HepG2 (cell line): ENCODE measurements around the gene HOXA6. TPM values are rescaled to one million over a fixed set of nuclear protein-coding genes. Genes with fewer than 3 reads are reported as not detected.

Experiments used
- ATF6 ChIP-seq: sonication (generic); formaldehyde crosslinking; conservative IDR thresholded peaks from 2 replicates; pipeline ENCODE4 v1.4.0; 2020; ENCODE audit warnings: missing genetic modification reagents
- BCL6 ChIP-seq: IDR thresholded peaks from 2 replicates; pipeline ENCODE4 v1.6.1; 2016; ENCODE audit warnings: missing genetic modification reagents, missing compliant biosample characterization
- DR1 ChIP-seq: sonication (generic); formaldehyde crosslinking; IDR thresholded peaks from 2 replicates; pipeline ENCODE4 v1.8.0; 2021; ENCODE audit warnings: mild to moderate bottlenecking, missing genetic modification reagents, inconsistent platforms
- E2F5 ChIP-seq: sonication (generic); formaldehyde crosslinking; conservative IDR thresholded peaks from 2 replicates; pipeline ENCODE4 v1.4.0; 2020; ENCODE audit warnings: missing genetic modification reagents
- HHEX ChIP-seq: IDR thresholded peaks from 2 replicates; pipeline ENCODE4 v1.6.1; 2016; ENCODE audit warnings: control low read depth
- IKZF4 ChIP-seq: sonication (generic); formaldehyde crosslinking; IDR thresholded peaks from 2 replicates; pipeline ENCODE4 v1.5.1; 2020; ENCODE audit warnings: borderline replicate concordance, mild to moderate bottlenecking, low read depth, missing genetic modification reagents; ENCODE audit errors: not compliant biosample characterization
- MED1 ChIP-seq: sonication (generic); formaldehyde crosslinking; IDR thresholded peaks from 2 replicates; pipeline ENCODE4 v1.4.0; 2020; ENCODE audit warnings: missing genetic modification reagents
- MED8 ChIP-seq: sonication (generic); formaldehyde crosslinking; IDR thresholded peaks from 2 replicates; pipeline ENCODE4 v1.8.1; 2023; ENCODE audit warnings: mild to moderate bottlenecking, missing genetic modification reagents; ENCODE audit not compliant: insufficient replicate concordance
- NPAS2 ChIP-seq: sonication (generic); formaldehyde crosslinking; IDR thresholded peaks from 2 replicates; pipeline ENCODE4 v1.8.0; 2022; ENCODE audit warnings: mild to moderate bottlenecking, missing genetic modification reagents, borderline replicate concordance
- POLR2AphosphoS5 ChIP-seq: IDR thresholded peaks from 2 replicates; pipeline ENCODE4 v1.6.1; 2012; ENCODE audit warnings: low read depth, low read length
- SIX4 ChIP-seq: sonication (generic); formaldehyde crosslinking; IDR thresholded peaks from 2 replicates; pipeline ENCODE4 v1.4.0; 2020; ENCODE audit warnings: missing genetic modification reagents
- THAP11 ChIP-seq: IDR thresholded peaks from 2 replicates; pipeline ENCODE4 v1.6.1; 2016; ENCODE audit warnings: missing biosample characterization, missing genetic modification reagents
- ZBTB1 ChIP-seq: sonication (generic); formaldehyde crosslinking; IDR thresholded peaks from 2 replicates; pipeline ENCODE4 v1.4.0; 2020; ENCODE audit warnings: missing genetic modification reagents, borderline replicate concordance
- ZBTB3 ChIP-seq: sonication (generic); formaldehyde crosslinking; IDR thresholded peaks from 2 replicates; pipeline ENCODE4 v1.4.0; 2020; ENCODE audit warnings: low read depth, mild to moderate bottlenecking, moderate library complexity, missing genetic modification reagents, borderline replicate concordance
- ZKSCAN8 ChIP-seq: IDR thresholded peaks from 2 replicates; pipeline ENCODE4 v1.6.1; 2016; ENCODE audit warnings: borderline replicate concordance, missing genetic modification reagents, missing compliant biosample characterization
- ZNF136 ChIP-seq: sonication (generic); formaldehyde crosslinking; IDR thresholded peaks from 2 replicates; pipeline ENCODE4 v1.8.1; 2022; ENCODE audit warnings: low read depth, mild to moderate bottlenecking, moderate library complexity, missing genetic modification reagents
- ZNF138 ChIP-seq: sonication (generic); formaldehyde crosslinking; IDR thresholded peaks from 2 replicates; pipeline ENCODE4 v1.5.0; 2020; ENCODE audit warnings: mild to moderate bottlenecking, low read depth, missing genetic modification reagents
- ZNF20 ChIP-seq: sonication (generic); formaldehyde crosslinking; IDR thresholded peaks from 2 replicates; pipeline ENCODE4 v1.4.0; 2020; ENCODE audit warnings: mild to moderate bottlenecking, moderate library complexity, missing genetic modification reagents
- ZNF207 ChIP-seq: fragments of 450-650 bp; IDR thresholded peaks from 2 replicates; pipeline ENCODE4 v1.6.1; 2016; ENCODE audit warnings: antibody characterized with exemption, borderline replicate concordance
- ZNF567 ChIP-seq: sonication (generic); formaldehyde crosslinking; IDR thresholded peaks from 2 replicates; pipeline ENCODE4 v1.8.1; 2023; ENCODE audit warnings: mild to moderate bottlenecking, missing genetic modification reagents, borderline replicate concordance
- ZNF615 ChIP-seq: sonication (generic); formaldehyde crosslinking; IDR thresholded peaks from 2 replicates; pipeline ENCODE4 v1.5.0; 2020; ENCODE audit warnings: mild to moderate bottlenecking, missing genetic modification reagents, borderline replicate concordance
- ZNF703 ChIP-seq: sonication (generic); formaldehyde crosslinking; IDR thresholded peaks from 2 replicates; pipeline ENCODE4 v1.5.1; 2020; ENCODE audit warnings: missing genetic modification reagents, mild to moderate bottlenecking, moderate library complexity, borderline replicate concordance
- polyA plus RNA-seq, 8 experiments: library from polyadenylated mRNA; depleted of rRNA in 3 of 8; stranded (reverse) in 7 of 8; unstranded in 1 of 8; fragments of >200 nt; fragmentation: Illumina TruSeq in 4 of 8; extraction: Trizol in 4 of 8; gene quantifications; 2 replicates each; pipeline versions ENCODE4 v1.2.1 to v1.2.3, GENCODE V29; 2011 to 2016; ENCODE audit warnings: low read depth in 4 of 8, missing spikeins in 1 of 8, mixed read lengths in 1 of 8; ENCODE audit not compliant: insufficient read depth in 1 of 8
- total RNA-seq, 5 experiments: library from RNA; depleted of rRNA; stranded (reverse); fragments of >200 nt; fragmentation: Illumina TruSeq; extraction: Trizol; gene quantifications; 2 replicates each; pipeline ENCODE4 v1.2.3, GENCODE V29; 2016; ENCODE audit warnings: low read depth in 1 of 5
- TF ChIP-seq, protein P1 (sequence below): sonication (generic); formaldehyde crosslinking; IDR thresholded peaks from 2 replicates; pipeline ENCODE4 v1.8.1; 2023; ENCODE audit warnings: mild to moderate bottlenecking, missing genetic modification reagents
- TF ChIP-seq, protein P2 (sequence below): sonication (generic); formaldehyde crosslinking; IDR thresholded peaks from 2 replicates; pipeline ENCODE4 v1.8.1; 2022; ENCODE audit warnings: low read depth, mild to moderate bottlenecking, missing genetic modification reagents

Gene HOXA6
- total and polyA plus RNA-seq, 2 of the 13 experiments (the other 11 are each of a cell fraction or from before 2014, with no cell fraction given) = 1.3 to 1.5 TPM

- TF ChIP-seq ATF6 (CRISPR knock-in tag) (no peak), THAP11 (CRISPR knock-in tag) (peak; percentile 44; the same call in 1 of the 2 replicates), NPAS2 (CRISPR knock-in tag) (no peak), MED1 (CRISPR knock-in tag) (peak; percentile 68), E2F5 (CRISPR knock-in tag) (no peak), ZNF207 (no peak), DR1 (CRISPR knock-in tag) (peak; percentile 80; the same call in 1 of the 2 replicates), IKZF4 (CRISPR knock-in tag) (no peak), MED8 (CRISPR knock-in tag) (peak; percentile 87), ZBTB3 (CRISPR knock-in tag) (0 out of 2 replicates have a peak, but pooled peaks have one; percentile 44), ZNF703 (CRISPR knock-in tag) (no peak), ZKSCAN8 (CRISPR knock-in tag) (no peak; the same call in 1 of the 2 replicates), ZNF567 (CRISPR knock-in tag) (no peak), POLR2AphosphoS5 (peak; percentile 93), ZNF615 (CRISPR knock-in tag) (no peak), ZNF20 (CRISPR knock-in tag) (no peak), ZNF136 (CRISPR knock-in tag) (no peak), HHEX (CRISPR knock-in tag) (no peak), BCL6 (peak; percentile 98), ZNF138 (CRISPR knock-in tag) (no peak), ZBTB1 (CRISPR knock-in tag) (no peak), SIX4 (CRISPR knock-in tag) (no peak)
- TF ChIP-seq, protein P1, sequence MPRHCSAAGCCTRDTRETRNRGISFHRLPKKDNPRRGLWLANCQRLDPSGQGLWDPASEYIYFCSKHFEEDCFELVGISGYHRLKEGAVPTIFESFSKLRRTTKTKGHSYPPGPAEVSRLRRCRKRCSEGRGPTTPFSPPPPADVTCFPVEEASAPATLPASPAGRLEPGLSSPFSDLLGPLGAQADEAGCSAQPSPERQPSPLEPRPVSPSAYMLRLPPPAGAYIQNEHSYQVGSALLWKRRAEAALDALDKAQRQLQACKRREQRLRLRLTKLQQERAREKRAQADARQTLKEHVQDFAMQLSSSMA (CRISPR knock-in tag) = 0 out of 2 replicates have a peak, but pooled peaks have one; percentile 53
- TF ChIP-seq, protein P2, sequence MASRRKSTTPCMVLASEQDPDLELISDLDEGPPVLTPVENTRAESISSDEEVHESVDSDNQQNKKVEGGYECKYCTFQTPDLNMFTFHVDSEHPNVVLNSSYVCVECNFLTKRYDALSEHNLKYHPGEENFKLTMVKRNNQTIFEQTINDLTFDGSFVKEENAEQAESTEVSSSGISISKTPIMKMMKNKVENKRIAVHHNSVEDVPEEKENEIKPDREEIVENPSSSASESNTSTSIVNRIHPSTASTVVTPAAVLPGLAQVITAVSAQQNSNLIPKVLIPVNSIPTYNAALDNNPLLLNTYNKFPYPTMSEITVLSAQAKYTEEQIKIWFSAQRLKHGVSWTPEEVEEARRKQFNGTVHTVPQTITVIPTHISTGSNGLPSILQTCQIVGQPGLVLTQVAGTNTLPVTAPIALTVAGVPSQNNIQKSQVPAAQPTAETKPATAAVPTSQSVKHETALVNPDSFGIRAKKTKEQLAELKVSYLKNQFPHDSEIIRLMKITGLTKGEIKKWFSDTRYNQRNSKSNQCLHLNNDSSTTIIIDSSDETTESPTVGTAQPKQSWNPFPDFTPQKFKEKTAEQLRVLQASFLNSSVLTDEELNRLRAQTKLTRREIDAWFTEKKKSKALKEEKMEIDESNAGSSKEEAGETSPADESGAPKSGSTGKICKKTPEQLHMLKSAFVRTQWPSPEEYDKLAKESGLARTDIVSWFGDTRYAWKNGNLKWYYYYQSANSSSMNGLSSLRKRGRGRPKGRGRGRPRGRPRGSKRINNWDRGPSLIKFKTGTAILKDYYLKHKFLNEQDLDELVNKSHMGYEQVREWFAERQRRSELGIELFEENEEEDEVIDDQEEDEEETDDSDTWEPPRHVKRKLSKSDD (CRISPR knock-in tag) = no peak
These were observed 25.3 kb downstream of the HOXA6 start (continued) for GRCh38 chr7:27122077-27122910.
